GM19452 (cell line): ENCODE results near the gene RAD51B.

Source experiments
- ATAC-seq: cut with Tn5 transposase; IDR thresholded peaks from one replicate; pipeline ENCODE4 v1.9.1; 2021; ENCODE audit not compliant: unreplicated experiment

Gene RAD51B

GRCh38 chr14:68343534-68344118 lies 524.0 kb downstream of the RAD51B start:
- no peak for ATAC-seq

- ATAC-seq: no peak
These were observed 526.2 kb downstream of the RAD51B start for GRCh38 chr14:68345738-68346137.

GRCh38 chr14:68346556-68347343 lies 527.2 kb downstream of the RAD51B start:
- ATAC-seq: no peak

DNA sequence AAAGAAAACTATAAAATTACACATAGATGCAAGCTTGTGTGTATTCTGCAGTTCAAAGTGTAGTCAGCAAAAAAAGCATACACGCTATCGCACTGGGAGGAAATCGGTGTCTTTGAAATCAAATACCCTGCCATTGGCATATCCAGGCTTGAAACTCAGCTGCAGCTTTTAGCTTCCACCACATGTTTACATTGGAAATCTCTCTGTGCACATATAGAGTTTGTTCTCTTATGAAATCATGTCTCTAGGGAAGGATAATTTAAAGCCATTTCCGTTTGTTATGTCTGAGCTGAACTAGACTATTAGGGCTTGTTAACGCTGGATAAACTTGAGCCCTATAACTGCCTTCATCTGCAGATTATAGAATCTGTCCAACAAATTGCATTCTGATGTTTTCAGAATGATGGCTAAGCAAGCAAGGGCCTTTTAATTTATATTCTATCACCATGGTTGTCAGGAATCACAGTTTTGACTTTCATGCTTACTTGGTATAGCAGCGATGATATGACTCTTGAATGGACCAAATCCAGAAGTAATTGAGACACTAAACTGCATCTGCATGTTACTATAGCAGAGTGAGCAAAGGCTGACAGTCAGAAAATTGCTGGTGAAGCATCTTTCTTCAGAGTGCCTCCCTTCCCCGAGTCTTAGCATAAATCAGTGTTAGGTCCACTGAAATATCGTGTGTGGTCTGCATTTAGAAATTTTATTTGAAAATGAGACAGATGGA lies 530.5 kb downstream of the RAD51B start:
- no peak for ATAC-seq

- ATAC-seq: no peak
These were observed 535.8 kb downstream of the RAD51B start for GRCh38 chr14:68355415-68355814.

DNA sequence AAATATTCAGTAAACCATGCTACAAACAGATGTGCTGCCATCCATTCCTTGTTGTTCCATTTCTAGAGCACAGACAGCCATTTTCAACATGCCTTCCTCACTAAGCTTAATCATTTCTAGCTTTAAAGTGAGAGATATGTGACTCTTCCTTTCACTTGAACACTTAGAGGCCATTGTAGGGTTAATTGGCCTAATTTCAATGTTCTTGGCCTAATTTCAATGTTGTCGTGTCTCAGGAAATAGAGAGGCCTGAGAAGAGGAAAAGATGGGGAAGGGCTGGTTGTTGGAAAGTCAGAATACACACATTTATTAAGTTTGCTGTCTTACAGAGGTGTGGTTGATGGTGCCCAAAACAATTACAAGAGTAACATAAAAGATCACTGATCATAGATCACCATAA lies 538.2 kb downstream of the RAD51B start:
- ATAC-seq: no peak

DNA sequence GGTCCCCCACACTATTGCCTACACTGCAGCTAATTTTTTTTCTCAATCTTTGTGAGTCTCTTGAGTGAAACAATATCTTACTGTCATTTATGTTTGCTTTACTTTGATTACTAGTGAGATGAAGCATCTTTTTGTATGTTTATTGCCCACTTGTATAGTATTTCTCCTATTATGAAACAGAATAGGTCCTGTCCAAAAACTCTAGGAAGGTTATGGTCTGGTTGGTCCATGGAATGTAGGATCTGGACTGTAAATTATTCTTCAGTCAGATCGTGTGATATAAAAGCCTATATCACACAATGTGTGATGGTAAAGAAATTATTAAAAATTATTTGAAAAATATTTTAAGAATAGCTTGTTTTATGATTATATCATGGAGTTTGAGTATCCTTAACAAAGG lies 538.9 kb downstream of the RAD51B start:
- ATAC-seq: no peak

- ATAC-seq: no peak
These were observed 539.6 kb downstream of the RAD51B start for GRCh38 chr14:68359022-68359836.

DNA sequence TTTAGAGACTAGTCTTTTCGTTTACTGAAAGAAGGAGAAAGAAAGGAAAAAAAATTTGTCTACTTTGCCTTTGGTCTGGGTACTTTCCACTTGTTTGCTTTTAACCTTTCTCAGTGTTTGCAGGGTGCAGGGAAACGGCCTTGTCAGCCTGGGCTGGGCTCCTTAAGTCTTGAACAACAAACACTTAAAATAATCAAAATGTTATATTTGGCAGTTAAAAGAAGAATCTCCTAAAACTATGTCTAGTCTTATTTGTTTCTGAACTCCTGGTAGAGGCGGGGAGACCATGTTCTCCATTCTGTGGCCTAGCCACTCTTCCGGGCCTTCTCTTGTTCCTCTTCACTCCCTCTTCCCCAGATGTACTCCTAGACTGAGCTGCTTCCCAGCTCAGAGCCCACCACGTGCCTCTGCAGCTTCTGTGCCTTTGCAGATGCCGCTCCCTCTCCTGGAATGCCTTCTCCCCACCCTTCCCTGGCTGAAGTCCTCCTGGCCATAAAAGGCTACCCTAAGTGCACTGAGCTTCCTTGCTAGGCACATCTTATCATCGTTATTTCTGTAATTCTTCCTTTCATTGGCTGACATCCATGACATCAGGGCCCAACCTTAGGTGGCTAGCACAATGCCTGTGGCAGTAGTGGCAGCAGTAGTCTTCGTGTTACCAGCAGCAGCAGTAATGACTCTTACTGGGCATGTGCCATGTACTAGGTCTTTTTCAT lies 540.4 kb downstream of the RAD51B start:
- ATAC-seq: no peak

DNA sequence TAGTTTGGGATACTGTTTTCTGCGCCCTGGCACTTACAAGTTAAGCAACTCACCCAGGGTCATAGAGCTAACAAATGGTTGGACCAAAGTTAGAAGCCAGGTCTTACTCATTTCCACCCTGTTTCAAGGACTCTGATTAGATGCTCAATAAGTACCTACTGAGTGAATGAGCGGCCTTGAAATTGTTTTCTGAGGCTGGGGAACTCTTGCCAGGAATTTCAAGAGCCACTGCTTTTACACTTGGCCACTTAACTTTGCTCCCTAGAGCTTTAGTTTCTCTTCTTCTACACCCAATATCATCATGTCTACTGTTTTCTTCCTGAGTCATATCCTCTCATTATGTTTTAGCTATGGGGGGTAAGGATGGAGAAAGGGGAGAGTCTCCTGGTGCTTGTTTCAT lies 541.7 kb downstream of the RAD51B start:
- no peak for ATAC-seq

DNA sequence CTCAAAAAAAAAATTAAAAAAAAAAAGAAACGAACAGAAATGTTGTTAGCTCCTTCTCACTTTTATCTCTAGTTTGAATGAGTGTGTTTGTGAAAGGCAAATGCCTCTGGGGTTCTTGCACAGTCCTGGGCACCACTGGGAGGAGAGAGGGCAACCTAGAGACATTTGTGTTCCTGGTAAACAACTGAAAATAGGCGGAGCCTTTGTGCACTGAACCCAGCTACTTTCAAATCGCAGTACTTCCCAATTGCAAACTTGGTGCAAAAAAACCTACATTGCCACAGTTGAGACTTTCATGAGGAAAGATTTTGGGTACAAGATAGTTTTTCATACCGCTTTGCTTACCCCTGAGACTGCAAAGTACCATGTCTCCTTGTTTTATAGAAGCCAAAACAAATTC lies 543.3 kb downstream of the RAD51B start:
- ATAC-seq: no peak

DNA sequence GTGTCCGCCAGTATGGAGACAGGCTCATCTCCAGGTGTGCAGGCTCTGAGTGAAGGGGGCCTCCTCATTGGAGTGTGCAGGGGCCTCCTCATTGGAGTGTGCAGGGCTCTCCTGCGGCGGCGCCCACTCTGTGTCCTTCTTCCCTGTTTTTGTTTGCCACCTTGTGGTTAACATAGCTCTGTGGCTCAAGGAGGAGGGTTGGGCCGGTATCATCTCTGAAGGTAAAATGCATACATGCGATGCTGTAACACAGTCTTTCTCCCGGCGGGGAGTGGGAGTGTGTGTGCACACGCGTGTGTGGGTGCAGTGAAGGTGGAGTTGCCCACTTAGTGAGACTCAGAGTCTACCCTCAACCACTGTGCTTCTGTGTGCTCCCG lies 543.9 kb downstream of the RAD51B start:
- ATAC-seq: no peak

- ATAC-seq: no peak
These were observed 544.5 kb downstream of the RAD51B start for GRCh38 chr14:68363843-68364767.

GRCh38 chr14:68364792-68365192 lies 545.2 kb downstream of the RAD51B start:
- no peak for ATAC-seq

- no peak for ATAC-seq
These were observed 545.6 kb downstream of the RAD51B start for GRCh38 chr14:68365228-68365627.

DNA sequence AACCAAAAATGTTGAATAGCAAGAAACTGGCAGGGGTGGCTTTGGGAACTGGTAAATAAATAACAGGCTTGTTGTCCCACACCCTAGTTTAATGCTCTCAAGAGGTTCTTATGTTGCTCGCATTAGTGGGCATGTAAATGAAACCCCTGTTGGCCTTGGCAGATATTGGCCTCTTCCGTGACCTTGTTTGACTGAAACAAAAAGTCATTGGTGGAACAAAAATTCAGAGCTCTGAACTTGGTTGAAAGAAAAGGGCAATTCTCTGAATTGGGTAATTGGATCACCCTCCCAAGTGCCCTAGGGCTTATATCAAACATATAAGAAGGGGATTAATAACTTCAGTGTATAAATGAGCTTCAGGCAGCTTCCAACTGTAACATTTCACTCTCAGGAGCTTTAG lies 547.1 kb downstream of the RAD51B start:
- no peak for ATAC-seq

GRCh38 chr14:68367536-68367935 lies 548.0 kb downstream of the RAD51B start:
- no peak for ATAC-seq

DNA sequence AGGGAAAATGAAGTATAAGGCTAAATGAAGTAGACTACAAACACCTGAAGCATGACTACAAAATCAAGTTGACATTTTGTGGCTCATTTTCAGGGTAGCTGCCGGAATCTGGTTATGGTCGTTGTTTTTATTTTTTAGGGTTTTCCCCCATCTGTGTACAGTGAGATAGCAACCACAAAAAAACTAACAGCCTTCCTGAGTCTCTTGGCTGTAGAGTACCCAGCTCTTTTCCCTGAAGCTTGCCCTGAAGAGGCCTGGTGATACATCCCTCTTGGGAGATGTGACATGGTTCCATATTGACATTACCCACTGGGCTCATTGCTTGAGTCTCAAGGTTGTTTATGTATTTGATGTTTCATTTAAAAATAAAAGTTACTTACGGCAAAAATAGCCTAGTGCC lies 549.3 kb downstream of the RAD51B start:
- no peak for ATAC-seq

DNA sequence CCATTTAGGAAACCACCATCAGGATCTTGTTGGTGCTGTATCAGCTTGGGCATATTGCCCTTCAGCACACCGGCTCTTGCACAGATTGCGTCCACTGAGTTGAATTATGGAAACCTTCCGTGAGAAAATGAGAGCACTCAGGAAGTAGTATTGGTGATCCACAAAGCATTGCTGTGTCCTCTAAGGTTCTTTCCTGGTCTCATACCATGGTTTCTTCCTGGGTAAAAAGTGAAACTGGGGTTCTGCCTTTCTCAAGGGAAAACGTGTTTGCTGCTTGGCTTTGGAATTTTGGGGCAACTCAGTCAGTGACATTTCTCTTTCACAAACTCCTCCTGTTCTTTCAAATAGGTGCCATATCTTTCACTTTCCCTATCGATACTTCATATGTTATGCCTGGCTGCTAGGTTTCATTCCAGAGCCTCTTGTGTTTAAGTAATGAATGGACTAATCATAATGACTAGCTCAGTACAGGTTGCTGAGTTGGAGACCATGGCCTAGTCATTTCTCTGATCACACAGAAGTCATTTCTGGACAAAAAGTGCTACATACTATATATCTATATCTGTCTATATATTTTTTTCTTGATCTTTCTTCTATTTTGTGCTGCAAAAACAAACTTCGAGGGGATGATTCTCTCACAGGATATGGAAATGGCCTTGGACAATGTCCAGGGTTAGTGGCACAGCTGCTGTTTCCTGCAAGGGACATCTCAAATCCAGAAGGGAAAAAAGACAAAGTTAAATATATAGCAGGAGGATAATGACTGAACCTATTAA lies 549.9 kb downstream of the RAD51B start:
- peak; percentile 59 for ATAC-seq
